Parietal lobe (tissue), 1 donor: Measurements from ENCODE around the gene FLG. TPM values are rescaled to one million over a fixed set of nuclear protein-coding genes. Genes with fewer than 3 reads are reported as not detected.

Experiments used
- total RNA-seq: library from RNA; depleted of rRNA; stranded (reverse); fragments of >200 nt; gene quantifications from one replicate; pipeline ENCODE4 v1.2.3, GENCODE V29; 2014

FLG gene
- not detected for total RNA-seq

DNA sequence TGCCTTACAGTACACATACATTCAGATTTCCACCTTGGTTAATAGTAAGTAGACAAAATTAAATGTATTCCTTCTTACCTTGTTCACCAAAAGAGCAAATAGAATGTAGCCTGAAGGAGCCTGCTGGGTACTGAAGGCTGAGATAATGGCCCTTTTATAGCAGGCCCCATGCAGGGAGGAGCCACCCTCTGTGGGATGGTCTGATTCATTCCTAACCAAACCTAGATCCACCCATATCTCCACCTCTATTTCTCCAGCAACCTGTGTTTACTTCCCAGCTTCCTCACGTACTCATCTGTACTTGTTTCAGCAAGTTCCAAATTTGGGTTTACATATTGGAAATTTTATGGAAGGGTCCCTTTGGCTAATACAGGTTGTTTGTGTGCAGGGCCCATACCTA, at the start of gene FLG:
FLG (minus strand) TSS at position 129 of the 400 bp plus-strand sequence. CDS start 9,783 bp downstream, outside the sequence.

DNA sequence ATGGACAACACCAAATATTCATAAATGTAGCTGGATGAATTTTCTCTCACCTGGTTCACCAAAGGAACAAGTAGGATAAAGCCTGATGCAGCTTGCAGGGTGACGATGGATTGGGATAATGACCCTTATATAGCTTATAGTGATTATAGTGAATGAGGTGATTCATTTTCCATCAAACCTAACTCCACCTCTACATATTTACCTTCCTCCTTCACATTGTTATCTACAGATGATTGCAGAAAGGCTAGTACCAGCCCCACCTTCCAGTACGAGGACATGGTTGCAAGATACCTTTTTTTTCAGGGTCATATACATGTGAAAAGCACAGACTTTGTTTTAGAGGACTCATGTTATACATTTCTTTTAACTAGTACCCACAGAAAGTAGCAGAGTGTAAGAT, 34.9 kb upstream of the FLG start, which contains the start of gene FLG2:
FLG2 (minus strand) TSS at position 101 of the 400 bp plus-strand sequence. CDS start 1,122 bp downstream, outside the sequence.

Other genes starting within 250 kb of the FLG start
- not detected for gene TCHHL1, start 236.2 kb downstream of the FLG start, total RNA-seq
- gene TCHH, start 209.8 kb downstream of the FLG start, total RNA-seq: under 0.01 TPM
- not detected for gene RPTN, start 166.0 kb downstream of the FLG start, total RNA-seq
- gene HRNR, start 101.0 kb downstream of the FLG start, total RNA-seq: not detected
- not detected for gene FLG2, start 34.8 kb upstream of the FLG start, total RNA-seq
- gene CRNN, start 89.0 kb upstream of the FLG start, total RNA-seq: not detected
- not detected for gene LCE5A, start 185.6 kb upstream of the FLG start, total RNA-seq
- not detected for gene CRCT1, start 189.2 kb upstream of the FLG start, total RNA-seq
- not detected for gene LCE3E, start 241.5 kb upstream of the FLG start, total RNA-seq